ENCODE results near the gene GLI1. TPM values are rescaled to one million over a fixed set of nuclear protein-coding genes. Genes with fewer than 3 reads are reported as not detected.

The GLI1 gene
- total RNA-seq, 1 donor from 2014 or later = 1.4 TPM

- H3K36me3 ChIP-seq = no peaks in the 10 kb centered on the region
- ATAC-seq = no peak
- H3K4me3 ChIP-seq = no peak overlapping the region
- no peak for DNase-seq
- intact Hi-C loops (cut with DNase I) = no loop called here
- H3K4me1 ChIP-seq = peaks cover 26% of the 10 kb centered on the region
- TF ChIP-seq CTCF (IDR thresholded peaks at IDR 0.05) = no peak
- H3K9me3 ChIP-seq = no peaks in the 10 kb centered on the region
- peaks cover 6% of the 10 kb centered on the region for H3K27me3 ChIP-seq
- no peak overlapping the region for H3K27ac ChIP-seq
These were observed 5.0 kb downstream of the GLI1 start for GRCh38 chr12:57464569-57464968.

- Histone ChIP-seq H3K9me3 (no peaks in the 10 kb centered on the region), H3K4me3 (no peak overlapping the region), H3K4me1 (peaks cover 23% of the 10 kb centered on the region), H3K36me3 (no peaks in the 10 kb centered on the region), H3K27ac (no peak overlapping the region), H3K27me3 (peaks cover 6% of the 10 kb centered on the region)
- ATAC-seq (no peak), DNase-seq (no peak)
- TF ChIP-seq CTCF (IDR thresholded peaks at IDR 0.05) = no peak
- intact Hi-C loops (cut with DNase I) = no loop called here
These were observed 5.6 kb downstream of the GLI1 start for GRCh38 chr12:57465030-57465746.

GRCh38 chr12:57465747-57466505 lies 6.3 kb downstream of the GLI1 start:
- ATAC-seq (no peak), DNase-seq (no peak)
- TF ChIP-seq CTCF (IDR thresholded peaks at IDR 0.05) = no peak
- Histone ChIP-seq H3K27me3 (peaks cover 4% of the 10 kb centered on the region), H3K9me3 (no peaks in the 10 kb centered on the region), H3K36me3 (no peaks in the 10 kb centered on the region), H3K27ac (no peak overlapping the region), H3K4me1 (peaks cover 17% of the 10 kb centered on the region), H3K4me3 (no peak overlapping the region)
- intact Hi-C loops (cut with DNase I) = no loop called here

GRCh38 chr12:57467212-57467874 lies 7.8 kb downstream of the GLI1 start:
- ATAC-seq = no peak
- no peak overlapping the region for H3K27ac ChIP-seq
- TF ChIP-seq CTCF (IDR thresholded peaks at IDR 0.05) = no peak

GRCh38 chr12:57467915-57468314 lies 8.3 kb downstream of the GLI1 start:
- Histone ChIP-seq H3K4me3 (no peak overlapping the region), H3K4me1 (no peaks in the 10 kb centered on the region), H3K9me3 (no peaks in the 10 kb centered on the region), H3K27ac (no peak overlapping the region), H3K27me3 (peaks cover 11% of the 10 kb centered on the region), H3K36me3 (no peaks in the 10 kb centered on the region)
- DNase-seq = no peak
- ATAC-seq = no peak
- TF ChIP-seq CTCF (IDR thresholded peaks at IDR 0.05) = no peak
- intact Hi-C loops (cut with DNase I) = no loop called here

More at GRCh38 chr12:57467212-57467874, 7.8 kb downstream of the GLI1 start:
- Histone ChIP-seq H3K36me3 (no peaks in the 10 kb centered on the region), H3K27me3 (peaks cover 11% of the 10 kb centered on the region), H3K4me3 (no peak overlapping the region), H3K9me3 (no peaks in the 10 kb centered on the region), H3K4me1 (peaks cover 5% of the 10 kb centered on the region)
- intact Hi-C loops (cut with DNase I) = no loop called here
- no peak for DNase-seq
